HG02970 (cell line): ENCODE measurements around the gene PDHA2.
"Not testable (repeated sequence)": the region's sequence is repeated elsewhere in the genome, so short reads cannot be mapped to it uniquely, and the experiment has no call there.

ENCODE experiments used
- ATAC-seq: cut with Tn5 transposase; IDR thresholded peaks from one replicate; pipeline ENCODE4 v1.9.1; 2021; ENCODE audit warnings: mild to moderate bottlenecking, moderate library complexity, moderate number of reproducible peaks; ENCODE audit not compliant: unreplicated experiment, low FRiP score

The PDHA2 gene

GRCh38 chr4:95839891-95840290 lies at the start of gene PDHA2:
TSS of gene PDHA2 (plus strand) at chr4:95840093. CDS start at chr4:95840151, 58 bp downstream.
- ATAC-seq: no peak

DNA sequence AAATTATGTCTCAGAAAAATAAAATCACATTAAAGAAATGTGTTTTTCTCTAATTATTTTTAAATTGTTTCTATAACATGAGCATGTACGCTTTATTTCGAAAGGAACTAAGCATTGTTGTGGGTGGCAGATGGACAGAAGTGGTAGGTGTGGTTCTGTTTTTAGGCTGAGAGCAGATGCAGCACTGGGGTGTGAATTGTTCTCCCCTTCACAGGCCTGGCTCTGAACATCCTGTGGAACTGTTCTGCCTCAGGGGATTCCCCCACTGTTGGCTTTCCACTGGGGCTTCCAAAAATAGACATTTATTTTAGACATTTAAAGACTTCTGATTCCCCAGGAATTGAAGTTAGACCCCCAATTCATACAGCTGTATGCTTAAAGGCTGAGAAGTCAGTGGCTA lies 41.9 kb upstream of the PDHA2 start:
- ATAC-seq: no peak

DNA sequence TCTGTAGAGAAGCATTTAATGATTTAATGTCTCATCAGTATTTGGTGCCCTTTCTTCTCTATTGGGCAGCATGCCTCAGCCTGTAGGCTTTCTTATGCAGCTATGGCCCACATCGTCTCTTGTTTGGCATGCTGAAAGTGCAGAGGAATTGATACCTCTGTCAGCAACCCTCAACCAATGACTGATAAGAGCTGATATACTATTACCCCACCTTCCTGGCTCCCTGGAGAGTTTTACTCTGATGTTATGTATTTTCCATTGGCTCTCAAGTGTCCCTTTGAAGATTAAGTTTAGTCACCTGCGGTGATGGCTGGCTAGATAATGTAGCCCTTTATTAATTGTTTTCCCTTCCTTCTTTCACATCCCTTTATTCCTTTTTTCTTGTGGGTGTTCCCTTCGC lies 41.2 kb upstream of the PDHA2 start:
- ATAC-seq: no peak

- ATAC-seq: no peak
Measured at GRCh38 chr4:95821867-95822266, 18.0 kb upstream of the PDHA2 start.

DNA sequence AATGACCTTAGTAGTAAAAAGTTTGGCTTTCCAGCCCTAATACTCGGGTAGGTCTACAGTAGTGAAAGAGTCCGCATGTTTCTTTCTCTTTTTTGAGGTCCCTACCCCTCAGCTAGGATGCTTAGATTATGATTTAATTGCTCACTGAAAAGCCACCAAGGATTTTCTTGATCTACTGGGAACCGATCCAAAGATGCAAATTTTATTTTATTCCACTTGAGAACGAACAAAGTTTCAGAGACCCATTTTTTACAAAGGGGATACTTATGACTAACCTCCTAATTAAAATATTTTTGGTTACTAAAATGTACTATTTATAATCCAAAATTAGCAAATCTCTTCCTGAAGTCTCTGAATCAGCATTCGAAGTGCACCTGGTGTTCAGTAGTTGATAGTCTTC lies 14.3 kb upstream of the PDHA2 start:
- no peak for ATAC-seq

DNA sequence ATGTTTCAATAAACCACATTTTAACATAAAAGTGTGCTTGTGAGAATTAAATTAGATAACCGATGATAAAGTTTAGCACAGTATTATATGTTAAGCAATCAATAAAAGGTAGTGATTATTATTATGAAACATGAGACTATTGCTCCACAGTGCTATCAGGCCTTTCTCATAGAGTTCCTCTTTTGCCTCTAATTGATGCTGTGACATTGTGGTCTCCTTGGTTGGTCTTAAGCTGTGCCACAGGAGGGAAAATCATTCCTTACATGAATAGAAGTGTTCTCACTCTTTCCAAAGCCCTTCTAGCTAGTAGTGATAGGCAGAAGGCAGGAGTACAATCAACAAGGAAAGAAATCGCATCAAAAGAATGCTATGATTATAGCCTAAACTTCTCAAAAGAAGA lies 9.2 kb upstream of the PDHA2 start:
- ATAC-seq: no peak

GRCh38 chr4:95831166-95831565 lies 8.7 kb upstream of the PDHA2 start:
- ATAC-seq: no peak

DNA sequence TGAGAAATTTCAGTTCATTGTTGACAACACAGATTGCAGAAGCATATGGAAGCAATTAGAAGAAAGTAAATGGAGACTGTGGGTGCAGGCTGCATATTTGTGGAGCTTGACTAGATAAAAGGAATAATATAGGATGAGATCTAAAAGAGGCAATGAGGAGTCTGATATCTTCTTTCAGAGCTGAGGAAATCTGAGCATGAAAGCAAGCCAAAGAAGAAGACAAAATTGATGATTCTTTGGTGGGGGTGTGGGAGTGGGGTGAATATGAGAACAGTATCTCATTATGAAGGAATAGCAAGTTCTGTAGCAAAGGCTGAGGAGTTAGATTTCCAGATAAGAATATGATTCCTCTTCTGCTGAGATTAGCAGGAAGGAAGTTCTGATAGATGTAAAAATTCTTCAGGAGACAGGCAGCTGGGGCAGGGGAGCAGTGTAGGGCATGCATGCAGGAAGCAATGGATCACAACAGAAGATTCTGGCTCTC lies 6.1 kb upstream of the PDHA2 start:
- no peak for ATAC-seq

DNA sequence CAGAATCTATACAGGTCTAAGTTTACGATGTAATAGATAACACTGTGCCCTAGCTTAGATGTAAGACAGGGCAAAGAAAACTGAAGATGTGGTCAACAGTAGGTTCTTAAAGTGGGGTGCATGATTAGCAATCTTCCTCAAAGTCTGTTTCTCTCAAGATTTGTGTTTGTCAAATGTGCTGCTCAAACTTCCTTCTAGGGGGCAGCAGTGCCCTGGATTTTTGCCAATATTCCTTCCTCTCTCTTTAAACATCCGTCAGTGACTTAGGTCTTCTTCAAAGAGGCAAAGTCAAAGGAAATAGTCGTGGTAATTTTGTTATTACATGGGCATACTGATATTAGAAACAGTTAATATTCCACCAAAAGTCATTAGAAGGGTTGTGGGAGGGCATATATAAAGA lies 4.2 kb upstream of the PDHA2 start:
- no peak for ATAC-seq

- ATAC-seq: no peak
Measured at GRCh38 chr4:95838192-95838591, 1.7 kb upstream of the PDHA2 start.

- ATAC-seq: no peak
Measured at GRCh38 chr4:95847908-95848460, 8.1 kb downstream of the PDHA2 start.

GRCh38 chr4:95850161-95850560 lies 10.3 kb downstream of the PDHA2 start:
- no peak for ATAC-seq

GRCh38 chr4:95857761-95858160 lies 17.9 kb downstream of the PDHA2 start:
- ATAC-seq: no peak

GRCh38 chr4:95867919-95868318 lies 28.0 kb downstream of the PDHA2 start:
- no peak for ATAC-seq

DNA sequence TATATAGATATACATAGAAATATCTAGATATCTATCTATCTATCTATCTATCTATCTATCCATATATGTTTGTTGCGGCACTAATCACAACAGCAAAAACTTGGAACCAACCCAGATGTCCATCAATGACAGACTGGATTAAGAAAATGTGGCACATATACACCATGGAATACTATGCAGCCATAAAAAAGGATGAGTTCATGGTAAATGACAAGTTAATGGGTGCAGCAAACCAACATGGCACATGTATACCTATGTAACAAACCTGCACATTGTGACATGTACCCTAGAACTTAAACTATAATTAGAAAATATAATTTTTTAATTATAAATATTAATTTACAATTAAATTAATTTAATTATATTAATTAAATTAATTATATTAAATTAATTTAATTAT lies 29.5 kb downstream of the PDHA2 start:
- not testable (repeated sequence) for ATAC-seq

- ATAC-seq: no peak
Measured at GRCh38 chr4:95869961-95870500, 30.1 kb downstream of the PDHA2 start.

DNA sequence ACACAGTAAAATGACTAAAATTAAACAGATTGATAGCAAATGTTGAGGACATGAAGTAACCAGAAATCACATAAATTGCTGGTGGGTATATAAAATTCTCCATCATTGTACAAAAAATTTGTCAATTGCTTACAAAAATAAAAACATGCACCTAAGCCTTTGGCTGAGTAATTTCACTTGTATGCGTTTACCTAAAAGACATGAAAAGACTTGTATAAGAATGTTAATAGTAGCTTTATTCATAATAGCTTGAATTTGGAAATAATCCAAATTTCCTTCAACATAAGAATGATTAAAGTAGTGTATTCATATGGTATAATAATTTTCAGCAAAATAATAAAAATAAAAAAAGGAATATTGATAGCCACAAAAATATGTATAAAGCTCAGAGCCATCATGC lies 37.7 kb downstream of the PDHA2 start:
- no peak for ATAC-seq

DNA sequence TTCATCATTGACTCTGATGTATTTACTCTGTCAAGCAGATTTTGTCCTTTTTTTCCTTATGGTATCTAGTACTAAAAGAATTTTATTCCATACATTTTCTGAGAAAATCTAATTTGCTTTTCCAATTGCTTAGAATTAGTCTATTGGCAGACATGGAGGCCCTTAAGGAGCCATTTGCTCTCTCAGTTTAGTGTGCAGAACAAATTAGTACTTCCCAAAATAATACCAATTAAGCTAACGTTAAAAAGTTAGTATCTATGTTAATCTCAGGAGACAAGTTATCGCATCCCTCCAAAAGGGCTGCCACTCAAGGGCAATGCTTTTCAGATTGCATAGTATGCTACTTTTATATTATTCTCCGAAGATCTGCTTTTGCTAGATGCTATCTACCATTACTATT lies 47.7 kb downstream of the PDHA2 start:
- ATAC-seq: no peak

DNA sequence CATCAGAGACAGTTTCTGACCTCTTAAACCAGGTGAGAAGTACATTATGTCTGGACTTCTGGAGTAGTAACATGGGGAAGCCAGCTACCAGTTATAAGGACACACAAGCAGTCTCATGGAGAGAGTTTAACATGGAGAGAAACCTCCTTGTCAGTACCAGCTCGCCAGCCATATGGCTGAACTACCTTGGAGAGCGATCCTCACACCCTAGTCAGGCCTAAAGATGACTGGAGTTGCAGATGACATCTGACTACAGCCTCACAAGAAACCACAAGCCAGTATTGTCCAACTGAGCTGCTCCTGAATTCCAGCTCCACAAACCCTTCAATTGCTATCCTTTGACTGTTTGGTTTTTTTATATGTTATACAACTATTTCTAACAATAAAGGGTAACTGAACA lies 49.8 kb downstream of the PDHA2 start:
- ATAC-seq: no peak
